HEK293T (cell line): ENCODE measurements around the gene SOAT2.

Source experiments
- BHLHE40 ChIP-seq: fragments of 450-650 bp; IDR thresholded peaks from 2 replicates; pipeline ENCODE4 v1.6.1; 2016; ENCODE audit warnings: mild to moderate bottlenecking, moderate library complexity, borderline replicate concordance
- FOXK2 ChIP-seq: fragments of 450-650 bp; IDR thresholded peaks from 2 replicates; pipeline ENCODE4 v1.6.1; 2016; ENCODE audit warnings: mild to moderate bottlenecking
- L3MBTL2 ChIP-seq: fragments of 450-650 bp; conservative IDR thresholded peaks from 2 replicates; pipeline ENCODE4 v1.6.1; 2016; ENCODE audit warnings: mild to moderate bottlenecking
- TARDBP ChIP-seq: fragments of 450-650 bp; IDR thresholded peaks from 2 replicates; pipeline ENCODE4 v1.6.1; 2016
- TF ChIP-seq, protein P1 (sequence below): fragments of 450-650 bp; IDR thresholded peaks from 2 replicates; pipeline ENCODE4 v1.6.1; 2016

DNA sequence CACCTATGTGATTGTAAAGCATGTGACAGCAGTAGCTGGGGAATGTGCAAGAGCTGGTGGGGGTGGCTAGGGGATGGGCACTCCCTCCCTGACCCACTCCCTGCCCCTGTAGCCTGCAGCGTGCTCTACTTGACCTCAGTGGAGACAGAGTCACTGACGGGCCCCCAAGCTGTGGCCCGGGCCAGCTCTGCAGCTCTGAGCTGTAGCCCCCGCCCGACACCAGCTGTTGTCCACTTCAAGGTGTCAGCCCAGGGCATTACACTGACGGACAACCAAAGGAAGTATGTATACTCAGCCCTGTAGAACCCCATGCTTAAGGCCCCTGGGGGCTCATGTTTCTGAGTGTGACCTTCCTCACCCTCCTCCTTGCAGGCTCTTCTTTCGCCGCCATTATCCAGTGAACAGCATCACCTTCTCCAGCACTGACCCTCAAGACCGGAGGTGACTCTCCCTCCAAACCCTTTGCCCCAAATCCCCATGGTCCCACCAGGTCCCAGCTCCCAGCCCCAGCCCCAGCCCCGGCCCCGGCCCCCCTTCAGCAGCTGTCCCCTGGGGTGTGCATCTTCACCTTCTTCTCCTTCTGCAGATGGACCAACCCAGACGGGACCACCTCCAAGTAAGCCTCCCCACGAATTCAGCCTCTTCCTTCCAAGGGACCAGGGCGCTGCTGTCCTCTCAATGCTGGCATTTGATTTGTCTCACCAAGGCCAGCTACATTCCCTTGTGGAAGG lies 40.1 kb upstream of the SOAT2 start:
- TF ChIP-seq, protein P1, sequence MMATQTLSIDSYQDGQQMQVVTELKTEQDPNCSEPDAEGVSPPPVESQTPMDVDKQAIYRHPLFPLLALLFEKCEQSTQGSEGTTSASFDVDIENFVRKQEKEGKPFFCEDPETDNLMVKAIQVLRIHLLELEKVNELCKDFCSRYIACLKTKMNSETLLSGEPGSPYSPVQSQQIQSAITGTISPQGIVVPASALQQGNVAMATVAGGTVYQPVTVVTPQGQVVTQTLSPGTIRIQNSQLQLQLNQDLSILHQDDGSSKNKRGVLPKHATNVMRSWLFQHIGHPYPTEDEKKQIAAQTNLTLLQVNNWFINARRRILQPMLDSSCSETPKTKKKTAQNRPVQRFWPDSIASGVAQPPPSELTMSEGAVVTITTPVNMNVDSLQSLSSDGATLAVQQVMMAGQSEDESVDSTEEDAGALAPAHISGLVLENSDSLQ = no peak
- no peak for TF ChIP-seq TARDBP
- no peak for TF ChIP-seq FOXK2
- TF ChIP-seq BHLHE40 = no peak
- no peak for TF ChIP-seq L3MBTL2
